A673 (cell line): Measurements from ENCODE around the gene PRDM16.

Experiments used
- CTCF ChIP-seq: fragments of 300-800, 200-600 bp; sonication (generic); conservative IDR thresholded peaks from 2 replicates; pipeline ENCODE4 v1.5.1; 2017; ENCODE audit warnings: low read depth, mild to moderate bottlenecking, antibody characterized with exemption, low read length, moderate library complexity, mixed read lengths
- EZH2 ChIP-seq: fragments of 200-600 bp; sonication (generic); IDR thresholded peaks from 2 replicates; pipeline ENCODE4 v1.6.1; 2017; ENCODE audit warnings: borderline replicate concordance, low read depth, mild to moderate bottlenecking, mixed read lengths, antibody characterized with exemption, low read length; ENCODE audit not compliant: poor library complexity, severe bottlenecking

- TF ChIP-seq CTCF (no peak), EZH2 (no peak)
Observed at GRCh38 chr1:3227893-3228292, 158.9 kb downstream of the PRDM16 start.
